Measurements from ENCODE around the gene PTPRK. TPM values are rescaled to one million over a fixed set of nuclear protein-coding genes. Genes with fewer than 3 reads are reported as not detected.

Gene PTPRK
- total RNA-seq, 1 donor from 2014 or later: 38.2 TPM

- DNase-seq (ENCODE audit: low spot score) (no peak), ATAC-seq (no peak)
Observed at GRCh38 chr6:128352366-128352765, 168.0 kb downstream of the PTPRK start.

DNA sequence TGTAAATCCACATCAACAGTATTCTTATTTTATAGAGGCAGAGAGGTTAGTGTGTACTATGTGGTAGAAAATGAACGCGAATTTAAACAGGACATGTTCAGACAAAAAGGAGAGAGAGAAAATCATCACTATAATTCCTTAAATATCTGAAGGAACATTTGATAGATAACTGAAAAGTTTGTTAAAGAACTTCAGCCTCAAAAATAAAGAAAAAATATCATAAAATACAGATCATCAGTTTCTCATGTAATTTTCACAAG is 169.2 kb downstream of the PTPRK start:
- ATAC-seq (no peak), DNase-seq (ENCODE audit: low spot score) (no peak)

DNA sequence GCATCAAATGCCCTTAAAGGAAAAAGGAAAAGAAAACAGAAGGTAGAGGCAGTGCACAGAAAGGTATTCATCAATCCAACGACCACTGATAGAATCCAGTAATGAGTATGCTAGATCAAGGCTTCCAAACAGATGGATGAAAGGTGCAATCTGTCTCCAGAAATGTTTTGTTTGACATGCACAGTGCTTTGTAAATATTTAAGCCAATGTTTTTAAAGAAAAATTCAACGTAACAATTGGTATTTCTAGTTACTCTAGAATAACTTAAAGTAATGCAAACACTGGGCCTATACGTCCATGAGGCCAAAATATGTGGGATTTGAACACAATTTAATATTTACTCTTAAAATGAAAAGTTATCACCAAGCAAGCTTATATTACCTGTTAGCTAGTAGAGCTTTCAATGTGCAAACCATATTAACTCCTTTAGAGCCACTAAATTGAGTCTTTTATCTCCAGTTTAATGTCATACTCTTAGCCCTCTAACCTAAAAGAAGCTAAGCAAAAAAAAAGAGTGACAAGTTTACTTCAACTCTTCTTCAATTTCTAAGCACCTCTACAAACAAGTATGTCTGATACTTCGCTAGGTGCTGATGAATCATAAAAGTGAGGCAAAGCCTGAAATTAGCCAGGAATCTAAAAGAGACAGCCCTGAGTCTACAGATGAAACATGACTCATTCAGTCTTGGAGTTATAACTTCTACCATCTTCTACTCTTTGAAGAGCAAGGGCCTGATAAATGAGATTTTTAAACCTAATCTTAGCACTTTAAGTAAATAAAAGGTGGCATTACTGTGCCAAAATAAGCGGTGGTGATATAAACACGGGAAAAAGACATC is 169.8 kb downstream of the PTPRK start:
- ATAC-seq (no peak), DNase-seq (ENCODE audit: low spot score) (no peak)

DNA sequence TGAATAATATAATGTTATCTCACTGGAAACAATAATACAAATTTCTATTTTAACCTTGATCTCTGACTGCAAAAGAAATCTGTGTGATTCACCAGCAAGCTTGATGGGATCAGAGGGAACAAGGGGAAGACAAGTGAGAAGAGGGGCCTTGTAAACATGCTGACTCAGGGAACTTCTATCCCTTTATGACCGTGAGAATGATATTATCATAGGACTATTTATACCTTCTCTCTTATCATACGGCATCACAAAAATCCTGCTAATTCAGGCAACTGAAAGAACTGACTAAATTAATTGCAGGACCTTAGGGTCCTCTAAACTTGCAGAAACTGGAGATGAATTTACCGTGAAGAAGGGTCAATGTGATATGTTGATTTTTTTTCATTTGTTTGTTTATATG is 173.3 kb downstream of the PTPRK start:
- no peak for DNase-seq (ENCODE audit: low spot score)
- ATAC-seq: no peak

DNA sequence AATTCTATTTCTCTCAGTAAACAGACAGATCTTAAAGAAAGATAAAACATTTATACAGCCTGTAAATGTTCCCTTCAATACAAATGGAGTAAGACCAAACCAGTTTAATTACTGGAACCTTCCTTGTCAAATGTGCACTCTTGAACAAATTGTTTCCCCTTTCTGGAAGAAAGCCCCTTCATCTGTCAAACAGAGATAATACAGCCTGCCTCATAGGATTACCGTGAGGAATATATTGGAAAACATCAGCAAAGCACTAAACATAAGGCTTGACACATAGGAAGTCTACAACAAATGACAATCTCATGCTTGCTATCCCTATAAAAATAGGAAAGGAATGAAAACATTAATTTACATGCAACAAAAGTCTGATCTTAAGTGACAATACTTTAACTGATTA is 173.8 kb downstream of the PTPRK start:
- DNase-seq (ENCODE audit: low spot score): no peak
- ATAC-seq: no peak

GRCh38 chr6:128345278-128345677 is 175.1 kb downstream of the PTPRK start:
- ATAC-seq: no peak
- DNase-seq (ENCODE audit: low spot score): no peak

DNA sequence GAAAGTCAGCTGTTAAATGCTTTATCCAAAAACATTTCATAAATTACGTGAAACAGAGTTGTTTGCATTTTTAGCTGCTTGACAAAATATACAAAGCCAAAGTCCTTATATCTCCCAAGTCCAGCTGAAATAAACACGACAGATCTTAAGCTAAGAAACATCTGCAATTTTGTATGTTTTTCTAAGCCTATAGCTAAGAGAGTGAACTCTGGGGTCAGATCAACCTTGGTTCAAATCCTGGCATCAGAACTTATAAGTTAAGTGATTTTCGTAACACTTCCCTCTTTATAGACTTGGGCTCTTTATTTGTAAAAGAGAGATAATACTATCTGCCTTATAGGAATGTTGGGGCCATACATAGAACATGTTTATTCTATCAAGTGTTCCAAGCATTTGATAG is 176.7 kb downstream of the PTPRK start:
- DNase-seq (ENCODE audit: low spot score) (no peak), ATAC-seq (no peak)

DNA sequence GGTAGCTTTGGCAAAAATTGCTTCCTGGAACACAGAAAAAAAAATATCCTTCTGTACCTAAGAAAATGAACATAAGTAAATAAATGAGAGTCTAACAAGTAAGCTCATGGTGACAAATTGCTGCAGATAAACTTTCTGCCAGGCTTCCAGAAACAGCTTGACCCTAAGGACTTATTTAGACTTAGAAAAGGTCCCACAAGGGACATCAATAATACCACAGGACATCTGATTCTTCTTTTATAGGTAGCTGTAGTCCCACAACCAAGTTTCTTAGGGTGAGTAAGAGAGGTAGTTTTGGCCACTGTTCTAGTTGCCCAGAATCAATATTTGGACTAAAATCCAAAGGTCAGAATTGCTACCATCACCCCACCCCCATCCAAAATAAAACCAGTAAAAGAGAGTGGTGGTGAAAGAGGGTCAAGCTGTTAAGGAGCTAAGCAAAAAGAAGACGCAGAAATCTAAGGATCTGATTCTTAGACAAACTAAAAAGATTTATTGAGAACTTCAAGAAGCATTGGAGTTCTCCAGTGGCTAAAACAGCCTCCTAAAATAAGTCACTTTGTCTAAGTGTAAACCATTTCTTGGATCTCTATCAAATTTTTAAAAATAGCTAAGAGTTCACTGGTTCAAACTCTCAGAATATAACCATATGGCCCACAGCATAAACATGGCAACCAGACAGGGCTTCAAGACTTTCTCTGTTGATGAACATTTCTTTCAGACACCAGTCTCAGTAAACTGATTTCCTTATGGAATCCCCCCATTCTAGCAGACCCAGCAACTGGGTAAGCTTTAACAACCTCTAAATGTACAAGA is 180.6 kb downstream of the PTPRK start:
- ATAC-seq (peak; percentile 92), DNase-seq (ENCODE audit: low spot score) (peak; percentile 50)

DNA sequence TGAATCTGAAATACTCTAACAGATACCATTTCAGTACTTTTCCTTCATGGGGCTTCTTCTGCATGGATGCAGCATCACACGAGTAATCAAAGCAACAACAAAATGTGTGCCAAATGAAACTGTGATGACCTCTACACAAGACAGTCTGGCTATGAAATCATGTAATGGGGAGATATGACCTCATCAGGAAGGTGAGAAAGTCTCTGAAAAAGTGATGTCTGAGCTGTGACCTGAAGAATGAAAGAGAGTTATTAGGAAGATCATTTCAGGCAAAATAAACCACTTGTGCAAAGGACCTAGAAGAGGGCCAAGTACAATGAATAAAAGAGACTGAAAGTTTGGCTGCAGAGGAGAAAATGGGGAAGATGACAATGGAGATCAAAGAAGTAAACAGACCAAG is 182.8 kb downstream of the PTPRK start:
- no peak for DNase-seq (ENCODE audit: low spot score)
- ATAC-seq: no peak

DNA sequence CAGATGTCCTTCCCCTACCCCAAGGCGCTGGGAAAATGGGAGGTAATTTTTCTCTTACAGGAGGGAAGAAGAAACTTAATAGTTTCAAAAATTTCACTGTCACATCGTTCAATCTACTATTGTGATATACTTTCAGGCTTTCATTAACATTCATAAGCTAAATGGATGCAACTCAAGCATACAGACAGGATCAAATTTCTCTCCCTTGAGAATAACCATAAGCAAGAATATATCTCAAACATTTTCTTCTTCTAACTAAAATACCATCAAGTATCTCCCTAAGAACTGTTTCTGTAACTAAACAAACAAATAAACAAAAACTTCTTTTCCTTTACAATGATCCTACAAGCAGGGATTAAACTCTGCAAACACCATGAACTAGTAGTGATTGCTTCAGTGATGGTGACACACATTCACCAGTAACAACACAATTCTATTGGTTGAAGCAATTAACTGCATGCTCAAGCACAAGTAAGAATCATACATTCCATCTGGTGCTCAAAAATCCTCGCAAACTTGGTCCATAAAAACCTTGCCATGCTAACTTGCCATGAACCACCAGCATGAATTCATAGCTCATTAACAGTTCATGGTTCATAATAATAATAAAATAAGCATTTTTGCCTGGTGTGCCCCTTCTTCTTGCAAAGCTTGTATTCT is 183.8 kb downstream of the PTPRK start:
- DNase-seq (ENCODE audit: low spot score) (no peak), ATAC-seq (no peak)

DNA sequence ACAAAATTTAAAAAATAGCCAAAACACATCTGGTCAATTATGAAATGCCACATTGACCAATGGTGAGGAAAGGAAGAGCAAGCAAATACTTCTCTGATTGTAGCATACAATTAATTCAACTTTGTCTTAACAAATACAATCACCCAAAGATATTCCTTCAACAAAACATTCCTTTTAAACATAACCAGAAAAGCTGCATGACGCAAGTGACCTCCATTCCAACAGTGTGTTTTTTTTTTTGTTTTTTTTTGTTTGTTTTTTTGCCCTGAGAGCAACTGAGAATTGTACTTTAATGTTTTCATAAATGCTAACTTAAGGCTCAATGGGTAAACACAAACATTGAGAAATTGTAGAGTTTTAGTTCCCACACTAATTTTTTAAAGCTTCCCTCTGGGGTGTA is 184.4 kb downstream of the PTPRK start:
- DNase-seq (ENCODE audit: low spot score): no peak
- ATAC-seq: peak; percentile 20

DNA sequence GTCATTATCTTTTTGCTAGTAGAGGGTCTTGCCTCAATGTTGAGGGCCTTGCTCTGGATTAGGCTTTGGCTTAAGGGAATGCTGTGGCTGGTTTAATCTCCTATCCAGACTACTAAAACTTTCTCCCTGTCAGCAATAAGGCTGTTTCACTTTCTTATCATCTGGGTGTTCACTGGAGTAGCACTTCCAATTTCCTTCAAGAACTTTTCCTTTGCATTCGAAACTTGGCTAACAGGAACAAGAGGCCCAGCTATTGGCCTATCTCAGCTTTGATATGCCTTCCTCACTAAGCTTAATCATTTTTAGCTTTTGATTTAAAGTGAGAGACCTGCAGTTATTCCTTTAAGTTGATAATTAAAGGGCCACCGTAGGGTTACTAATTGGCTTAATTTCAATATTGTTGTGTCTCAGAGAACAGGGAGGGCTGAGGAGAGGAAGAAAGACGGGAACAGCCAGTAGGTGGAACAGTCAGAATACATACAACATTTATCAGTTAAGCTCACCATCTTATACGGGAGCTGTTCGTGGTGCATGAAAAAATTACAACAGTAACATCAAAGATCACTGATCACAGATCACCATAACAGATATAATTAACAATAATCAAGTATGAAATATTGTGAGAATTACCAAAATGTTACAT is 186.7 kb downstream of the PTPRK start:
- no peak for ATAC-seq
- DNase-seq (ENCODE audit: low spot score): no peak

- ATAC-seq: peak; percentile 82
- DNase-seq (ENCODE audit: low spot score): no peak
Observed at GRCh38 chr6:128327890-128328289, 192.5 kb downstream of the PTPRK start.

DNA sequence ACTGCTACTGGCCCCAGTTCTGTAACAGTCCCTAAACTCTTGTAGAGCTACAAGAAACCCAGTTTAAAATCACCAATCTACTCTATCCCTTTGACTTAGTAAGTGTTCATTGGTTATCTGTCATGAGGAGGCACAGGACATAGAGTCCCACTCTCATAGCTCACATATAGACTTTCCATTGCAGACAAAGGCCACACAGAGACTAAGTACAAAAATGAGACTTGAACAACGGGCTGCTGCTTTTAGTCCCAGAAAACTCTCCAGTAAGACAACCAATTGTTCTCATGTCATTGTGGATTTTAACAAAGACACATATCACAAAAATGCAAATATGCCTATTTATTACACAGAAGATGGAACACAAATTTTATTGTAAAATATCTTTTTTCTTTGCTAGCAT is 197.4 kb downstream of the PTPRK start:
- DNase-seq (ENCODE audit: low spot score) (no peak), ATAC-seq (no peak)

- DNase-seq (ENCODE audit: low spot score) (no peak), ATAC-seq (no peak)
Observed at GRCh38 chr6:128319946-128320345, 200.5 kb downstream of the PTPRK start.

- DNase-seq (ENCODE audit: low spot score): no peak
- ATAC-seq: no peak
Observed at GRCh38 chr6:128319157-128319556, 201.2 kb downstream of the PTPRK start.

DNA sequence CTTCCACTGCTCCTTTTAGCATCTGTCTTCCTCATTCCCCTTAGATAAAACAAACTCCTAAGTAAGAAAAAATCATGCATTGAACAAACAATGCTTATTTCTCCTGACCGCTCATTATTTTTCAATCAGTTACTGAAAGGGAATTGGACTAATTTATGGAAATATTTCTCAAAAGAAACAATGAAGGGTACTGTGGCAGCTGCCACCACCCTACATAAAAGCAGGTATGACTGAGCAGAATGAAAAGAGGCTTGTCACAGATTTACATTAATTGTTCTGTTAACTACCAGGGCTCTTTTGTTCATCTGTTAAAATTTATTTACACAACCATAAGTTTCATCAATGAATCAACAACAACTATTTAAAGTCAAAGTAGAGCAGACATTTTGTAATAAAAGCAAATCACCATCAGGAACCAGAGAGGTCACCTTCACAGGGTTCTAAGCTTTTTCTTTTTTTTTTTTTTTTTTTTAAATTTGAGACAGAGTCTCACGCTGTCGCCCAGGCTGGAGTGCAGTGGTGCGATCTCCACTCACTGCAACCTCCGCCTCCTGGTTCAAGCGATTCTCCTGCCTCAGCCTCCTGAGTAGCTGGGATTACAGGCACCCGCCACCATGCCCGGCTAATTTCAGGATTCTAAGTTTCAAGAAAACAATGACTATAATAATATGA is 204.0 kb downstream of the PTPRK start:
- ATAC-seq: no peak
- DNase-seq (ENCODE audit: low spot score): no peak

DNA sequence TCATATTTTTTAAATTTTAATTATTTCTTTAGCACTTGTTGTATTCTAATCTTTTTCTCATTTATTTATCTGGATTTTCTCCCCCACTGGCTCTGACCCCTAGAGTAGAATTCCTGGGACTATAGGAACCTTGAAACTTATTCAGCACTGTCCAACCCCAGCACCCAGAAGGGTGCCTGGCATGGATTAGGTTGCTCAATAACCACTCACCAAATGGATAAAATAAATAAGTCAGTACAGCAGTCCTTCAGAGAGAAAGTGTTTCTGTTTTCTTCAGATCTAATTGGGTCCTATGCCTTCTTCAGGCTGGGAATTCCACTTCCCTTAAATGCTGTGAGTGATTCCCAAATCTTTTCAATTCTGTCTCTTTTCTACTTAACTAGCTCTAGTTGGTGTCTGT is 206.2 kb downstream of the PTPRK start:
- ATAC-seq (peak; percentile 48), DNase-seq (ENCODE audit: low spot score) (no peak)

DNA sequence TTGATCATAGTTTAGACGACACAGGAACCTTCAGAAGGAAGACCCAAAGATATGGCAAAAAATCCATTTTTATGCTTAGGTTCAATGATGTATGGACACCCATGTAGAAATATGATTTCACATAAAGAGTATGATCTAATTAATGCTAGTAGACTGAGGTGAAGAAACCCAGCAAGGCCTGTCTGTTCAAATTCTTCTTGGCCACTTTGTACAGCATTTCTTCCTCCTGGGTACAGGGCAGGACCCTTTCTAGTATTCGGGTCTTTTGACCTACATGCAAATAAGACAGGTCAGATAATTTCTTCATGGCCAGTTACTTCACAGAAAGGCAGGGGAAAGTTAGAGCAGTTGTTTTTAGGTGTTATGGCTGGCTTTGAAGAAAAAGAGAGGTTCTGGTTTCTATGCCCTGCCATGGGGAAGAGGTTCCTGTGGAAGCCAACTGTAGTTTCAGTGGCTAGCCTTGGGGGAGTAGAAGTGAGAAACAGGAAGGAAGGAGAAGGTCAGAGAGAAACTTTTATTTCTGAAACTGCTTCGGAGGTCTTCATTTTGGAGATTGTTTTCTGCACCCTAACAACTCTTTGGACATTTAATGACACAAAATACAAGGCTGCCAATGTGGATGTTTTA is 208.3 kb downstream of the PTPRK start:
- ATAC-seq (no peak), DNase-seq (ENCODE audit: low spot score) (no peak)

DNA sequence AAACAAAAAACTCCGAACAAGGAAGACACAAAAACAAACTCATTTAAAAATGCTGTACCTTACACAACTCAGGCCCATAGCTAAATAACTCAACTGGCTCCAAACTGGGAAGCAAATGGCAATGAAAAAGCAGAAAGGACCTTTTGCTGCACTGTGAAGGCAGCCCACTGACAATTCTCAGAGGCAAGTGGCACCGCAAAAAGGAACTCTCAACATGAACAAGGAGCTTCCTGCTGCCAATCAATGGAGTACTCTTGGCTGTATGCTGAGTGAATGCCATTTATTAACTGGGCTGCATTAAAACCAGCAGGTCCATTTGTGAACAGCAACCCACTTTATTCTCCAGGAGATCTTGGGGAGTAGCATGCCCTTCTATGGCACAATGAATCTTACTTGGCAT is 209.9 kb downstream of the PTPRK start:
- no peak for ATAC-seq
- no peak for DNase-seq (ENCODE audit: low spot score)

GRCh38 chr6:128307671-128308070 is 212.7 kb downstream of the PTPRK start:
- no peak for DNase-seq (ENCODE audit: low spot score)
- no peak for ATAC-seq

Measured in left lobe of liver (tissue), 2 donors.